Activated T-cell treated with anti-CD3 and anti-CD28 coated beads, Interleukin-2, amount 50 U/mL, for 24 hours (primary cell): ENCODE measurements around the gene PRPSAP2.
A peak's percentile ranks its signal among the peaks of the same experiment; 100 is the strongest.
"Not testable (repeated sequence)": the region's sequence is repeated elsewhere in the genome, so short reads cannot be mapped to it uniquely, and the experiment has no call there.

Experiments
- DNase-seq: peaks from one replicate; pipeline ENCODE4 v3.0.0-alpha.2; 2020
- H3K27ac Mint-ChIP-seq: 2 replicates; pipeline ENCODE4 v1.8.0; 2020; ENCODE audit warnings: mild to moderate bottlenecking, mixed read lengths
- H3K27me3 Mint-ChIP-seq: 2 replicates; pipeline ENCODE4 v1.8.0; 2020; ENCODE audit warnings: mixed read lengths
- H3K36me3 Mint-ChIP-seq: 2 replicates; pipeline ENCODE4 v1.8.0; 2020; ENCODE audit warnings: low read depth, mixed read lengths
- H3K4me1 Mint-ChIP-seq: 2 replicates; pipeline ENCODE4 v1.8.0; 2020; ENCODE audit warnings: low read depth, mixed read lengths
- H3K4me3 Mint-ChIP-seq: 2 replicates; pipeline ENCODE4 v1.8.0; 2020; ENCODE audit warnings: mild to moderate bottlenecking, moderate library complexity, mixed read lengths
- H3K9me3 Mint-ChIP-seq: 2 replicates; pipeline ENCODE4 v1.8.0; 2020; ENCODE audit warnings: mixed read lengths

Gene PRPSAP2

GRCh38 chr17:18860161-18860972 lies 2.4 kb downstream of the PRPSAP2 start:
- H3K4me3 Mint-ChIP-seq: peak overlapping the region; percentile 91
- peaks cover 56% of the 10 kb centered on the region for H3K4me1 Mint-ChIP-seq
- DNase-seq: no peak

DNA sequence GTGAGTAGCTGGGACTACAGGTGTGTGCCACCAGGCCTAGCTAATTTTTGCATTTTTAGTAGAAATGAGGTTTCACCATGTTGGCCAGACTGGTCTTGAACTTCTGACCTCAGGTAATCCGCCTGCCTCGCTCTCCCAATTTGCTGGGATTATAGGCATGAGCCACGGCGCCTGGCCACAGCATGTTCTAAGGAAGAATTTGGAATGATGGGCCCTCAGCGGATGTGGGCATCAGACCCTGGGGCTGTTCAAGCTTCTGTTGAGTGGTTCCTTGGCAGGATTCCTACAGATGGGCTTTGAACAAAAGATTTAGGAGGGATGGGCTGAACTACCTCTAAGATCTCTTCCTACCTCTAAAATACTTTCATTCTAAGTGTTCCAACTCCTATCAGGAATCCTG lies 4.1 kb downstream of the PRPSAP2 start:
- Mint-ChIP-seq H3K27ac (no peak overlapping the region), H3K4me1 (peaks cover 52% of the 10 kb centered on the region), H3K9me3 (no peaks in the 10 kb centered on the region), H3K4me3 (no peak overlapping the region), H3K36me3 (peaks cover 28% of the 10 kb centered on the region), H3K27me3 (no peaks in the 10 kb centered on the region)
- DNase-seq: no peak

More at GRCh38 chr17:18860161-18860972, 2.4 kb downstream of the PRPSAP2 start:
- H3K9me3 Mint-ChIP-seq: no peaks in the 10 kb centered on the region
- H3K36me3 Mint-ChIP-seq: peaks cover 23% of the 10 kb centered on the region
- peak overlapping the region; percentile 96 for H3K27ac Mint-ChIP-seq
- H3K27me3 Mint-ChIP-seq: no peaks in the 10 kb centered on the region

DNA sequence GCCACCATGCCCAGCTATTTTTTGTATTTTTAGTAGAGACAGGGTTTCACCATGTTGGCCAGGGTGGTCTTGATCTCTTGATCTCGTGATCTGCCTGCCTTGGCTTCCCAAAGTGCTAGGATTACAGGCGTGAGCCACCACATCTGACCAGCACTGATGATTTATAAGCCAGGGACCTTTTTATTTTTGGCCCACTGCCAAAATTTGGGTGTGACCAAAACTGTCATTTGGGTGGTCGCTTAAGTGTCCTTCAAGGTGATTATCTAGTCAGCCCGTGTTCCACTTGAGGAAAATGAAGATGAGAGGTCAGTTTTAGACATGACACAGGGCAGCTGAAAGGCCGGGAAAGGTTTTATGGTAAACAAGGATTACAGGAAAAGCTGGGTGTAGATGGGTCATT lies 7.1 kb downstream of the PRPSAP2 start:
- H3K4me1 Mint-ChIP-seq: peaks cover 42% of the 10 kb centered on the region
- H3K27ac Mint-ChIP-seq, H3K27me3 Mint-ChIP-seq: not testable (repeated sequence)

GRCh38 chr17:18866866-18867813 lies 9.2 kb downstream of the PRPSAP2 start:
- Mint-ChIP-seq H3K4me3 (no peak overlapping the region), H3K4me1 (peaks cover 22% of the 10 kb centered on the region), H3K27ac (peak overlapping the region; percentile 45), H3K9me3 (no peaks in the 10 kb centered on the region), H3K27me3 (no peaks in the 10 kb centered on the region), H3K36me3 (peaks cover 59% of the 10 kb centered on the region)
- DNase-seq: no peak

More for the DNA sequence above, 7.1 kb downstream of the PRPSAP2 start:
- not testable (repeated sequence) for DNase-seq, H3K9me3 Mint-ChIP-seq, H3K4me3 Mint-ChIP-seq
- peaks cover 45% of the 10 kb centered on the region for H3K36me3 Mint-ChIP-seq

GRCh38 chr17:18877104-18877645 lies 19.2 kb downstream of the PRPSAP2 start:
- no peak for DNase-seq
- Mint-ChIP-seq H3K4me1 (no peaks in the 10 kb centered on the region), H3K4me3 (no peak overlapping the region), H3K36me3 (peaks cover 82% of the 10 kb centered on the region), H3K9me3 (no peaks in the 10 kb centered on the region), H3K27ac (no peak overlapping the region), H3K27me3 (no peaks in the 10 kb centered on the region)

- H3K9me3 Mint-ChIP-seq: no peaks in the 10 kb centered on the region
- H3K27me3 Mint-ChIP-seq: no peaks in the 10 kb centered on the region
These were observed 30.9 kb downstream of the PRPSAP2 start for GRCh38 chr17:18888766-18889290.

DNA sequence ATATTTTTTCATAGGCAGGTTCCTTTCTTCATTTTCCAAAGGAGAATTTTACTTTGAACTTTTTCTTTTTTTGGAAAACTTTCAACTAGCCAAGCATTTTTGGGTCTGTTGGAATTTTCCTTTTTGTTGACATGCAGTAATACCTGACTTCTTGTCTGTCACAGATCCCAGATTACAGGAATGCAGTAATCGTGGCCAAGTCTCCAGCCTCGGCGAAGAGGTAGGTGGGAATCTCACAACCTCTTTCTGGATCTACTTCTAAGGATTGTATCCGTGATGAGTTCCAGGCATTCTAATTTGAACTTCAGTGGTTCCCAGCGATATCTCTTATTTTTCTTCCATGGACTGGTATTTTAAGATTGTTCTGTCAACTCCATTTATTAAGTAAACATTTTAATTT lies 31.7 kb downstream of the PRPSAP2 start:
- no peak for DNase-seq
- Mint-ChIP-seq H3K27me3 (no peaks in the 10 kb centered on the region), H3K9me3 (no peaks in the 10 kb centered on the region), H3K27ac (no peak overlapping the region), H3K4me1 (peaks cover under 1% of the 10 kb centered on the region), H3K4me3 (no peak overlapping the region), H3K36me3 (peaks cover 76% of the 10 kb centered on the region)

More at GRCh38 chr17:18888766-18889290, 30.9 kb downstream of the PRPSAP2 start:
- H3K27ac Mint-ChIP-seq: no peak overlapping the region
- DNase-seq: no peak
- H3K36me3 Mint-ChIP-seq: peaks cover 76% of the 10 kb centered on the region
- no peak overlapping the region for H3K4me3 Mint-ChIP-seq
- H3K4me1 Mint-ChIP-seq: no peaks in the 10 kb centered on the region

DNA sequence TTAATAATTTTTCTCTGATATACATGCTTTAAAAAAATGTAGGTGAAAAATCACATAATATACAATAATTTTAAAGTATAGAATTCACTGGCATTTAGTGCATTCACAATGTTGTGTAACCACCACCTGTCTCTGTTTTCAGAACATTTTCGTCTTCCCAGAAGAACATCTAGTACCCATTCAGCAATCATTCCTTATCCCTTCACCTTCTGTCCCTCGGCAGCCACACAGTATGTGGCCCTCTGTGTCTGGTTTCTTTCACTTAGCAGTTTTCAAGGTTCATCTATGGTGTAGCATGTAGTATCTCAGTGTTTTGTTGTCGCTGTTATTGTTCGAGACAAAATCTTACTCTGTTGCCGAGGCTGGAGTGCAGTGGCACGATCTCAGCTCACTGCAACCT lies 33.6 kb downstream of the PRPSAP2 start:
- H3K27ac Mint-ChIP-seq: no peak overlapping the region
- H3K9me3 Mint-ChIP-seq: no peaks in the 10 kb centered on the region
- no peak overlapping the region for H3K4me3 Mint-ChIP-seq
- peaks cover 8% of the 10 kb centered on the region for H3K4me1 Mint-ChIP-seq
- DNase-seq: no peak
- H3K27me3 Mint-ChIP-seq: no peaks in the 10 kb centered on the region
- peaks cover 78% of the 10 kb centered on the region for H3K36me3 Mint-ChIP-seq

- Mint-ChIP-seq H3K9me3 (no peaks in the 10 kb centered on the region), H3K27ac (no peak overlapping the region), H3K4me1 (peaks cover 27% of the 10 kb centered on the region), H3K4me3 (no peak overlapping the region), H3K27me3 (no peaks in the 10 kb centered on the region), H3K36me3 (peaks cover 79% of the 10 kb centered on the region)
- no peak for DNase-seq
These were observed 38.2 kb downstream of the PRPSAP2 start for GRCh38 chr17:18896146-18896545.

DNA sequence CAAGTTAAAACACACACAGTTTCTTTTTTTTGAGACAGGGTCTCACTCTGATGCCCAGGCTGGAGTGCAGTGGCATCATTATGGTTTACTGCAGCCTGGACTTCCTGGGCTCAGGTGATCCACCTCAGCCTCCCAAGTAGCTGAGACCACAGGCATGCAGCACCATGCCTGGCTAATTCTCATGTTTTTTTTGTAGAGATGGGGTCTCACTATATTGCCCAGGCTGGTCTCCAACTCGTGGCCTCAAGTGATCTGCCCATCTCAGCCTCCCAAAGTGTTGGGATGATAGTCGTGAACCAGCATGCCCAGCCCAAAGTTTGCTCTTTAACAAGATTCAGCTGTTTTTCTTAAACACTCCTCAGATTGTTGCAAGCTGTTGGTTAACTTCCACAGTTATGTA lies 39.0 kb downstream of the PRPSAP2 start:
- no peak overlapping the region for H3K27ac Mint-ChIP-seq
- no peaks in the 10 kb centered on the region for H3K27me3 Mint-ChIP-seq
- H3K9me3 Mint-ChIP-seq: no peaks in the 10 kb centered on the region
- H3K4me3 Mint-ChIP-seq: no peak overlapping the region
- H3K36me3 Mint-ChIP-seq: peaks cover 75% of the 10 kb centered on the region
- H3K4me1 Mint-ChIP-seq: peaks cover 35% of the 10 kb centered on the region
- DNase-seq: no peak

DNA sequence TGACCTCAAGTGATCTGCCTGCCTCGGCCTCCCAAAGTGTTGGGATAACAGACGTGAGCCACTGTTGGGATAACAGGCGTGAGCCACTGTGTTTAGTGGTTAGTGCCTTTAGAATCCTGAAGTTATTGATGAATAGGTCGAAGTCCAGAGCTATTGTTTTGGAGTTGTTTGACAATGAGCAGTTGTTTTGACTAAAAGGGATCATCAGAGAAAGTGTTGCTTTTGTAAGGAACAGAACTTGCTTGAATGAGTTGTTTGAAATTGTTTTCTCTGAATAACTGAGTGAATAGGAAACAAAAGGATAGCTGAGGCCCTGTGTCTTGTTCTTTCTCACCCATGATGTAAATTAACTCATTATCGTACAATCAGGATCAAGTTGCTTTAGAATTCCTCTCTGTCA lies 46.6 kb downstream of the PRPSAP2 start:
- Mint-ChIP-seq H3K4me3 (no peak overlapping the region), H3K4me1 (peaks cover 34% of the 10 kb centered on the region), H3K36me3 (peaks cover 75% of the 10 kb centered on the region)

DNA sequence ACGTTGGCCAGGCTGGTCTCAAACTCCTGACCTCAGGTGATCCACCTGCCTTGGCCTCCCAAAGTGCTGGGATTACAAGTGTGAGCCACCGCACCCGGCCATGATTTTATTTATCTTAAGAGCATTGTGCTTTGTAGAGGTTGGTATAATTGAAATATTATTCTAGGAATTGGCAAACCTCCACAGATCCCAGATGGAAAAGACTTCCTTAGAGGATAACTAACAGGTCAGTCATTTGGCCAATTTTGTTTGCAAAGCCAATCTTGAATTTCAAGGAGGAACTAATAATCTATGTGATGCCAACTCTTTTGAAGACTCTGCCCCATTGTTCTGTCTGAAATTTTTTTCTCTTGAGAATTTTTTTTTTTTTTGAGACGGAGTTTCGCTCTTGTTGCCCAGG lies 47.3 kb downstream of the PRPSAP2 start:
- no peak for DNase-seq
- Mint-ChIP-seq H3K36me3 (peaks cover 79% of the 10 kb centered on the region), H3K27me3 (no peaks in the 10 kb centered on the region), H3K27ac (no peak overlapping the region), H3K9me3 (no peaks in the 10 kb centered on the region), H3K4me3 (no peak overlapping the region), H3K4me1 (peaks cover 31% of the 10 kb centered on the region)

More for the DNA sequence above, 46.6 kb downstream of the PRPSAP2 start:
- H3K9me3 Mint-ChIP-seq: no peaks in the 10 kb centered on the region
- no peaks in the 10 kb centered on the region for H3K27me3 Mint-ChIP-seq
- DNase-seq: no peak
- H3K27ac Mint-ChIP-seq: no peak overlapping the region

DNA sequence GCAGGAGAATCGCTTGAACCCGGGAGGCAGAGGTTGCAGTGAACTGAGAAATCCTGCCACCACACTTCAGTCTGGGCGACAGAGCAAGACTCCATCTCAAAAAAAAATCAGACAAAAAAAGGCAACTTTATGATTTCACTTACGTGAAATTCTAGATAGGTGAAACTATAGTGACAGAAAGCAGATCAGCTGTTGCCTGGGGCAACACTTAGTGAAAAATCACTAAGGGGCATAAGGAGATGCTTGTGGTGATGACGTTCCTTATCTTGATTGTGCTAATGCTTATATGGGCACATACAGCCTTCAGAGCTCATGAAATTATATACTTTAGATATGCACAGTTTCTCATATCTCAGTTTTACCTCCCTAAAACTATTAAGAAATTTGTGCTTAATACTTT lies 52.4 kb downstream of the PRPSAP2 start:
- H3K36me3 Mint-ChIP-seq: peaks cover 87% of the 10 kb centered on the region
- no peak for DNase-seq

GRCh38 chr17:18910881-18911280 lies 53.0 kb downstream of the PRPSAP2 start:
- peaks cover 89% of the 10 kb centered on the region for H3K36me3 Mint-ChIP-seq
- no peaks in the 10 kb centered on the region for H3K4me1 Mint-ChIP-seq
- no peak overlapping the region for H3K27ac Mint-ChIP-seq
- no peaks in the 10 kb centered on the region for H3K9me3 Mint-ChIP-seq
- no peak for DNase-seq
- H3K4me3 Mint-ChIP-seq: no peak overlapping the region
- no peaks in the 10 kb centered on the region for H3K27me3 Mint-ChIP-seq

More for the DNA sequence above, 52.4 kb downstream of the PRPSAP2 start:
- no peaks in the 10 kb centered on the region for H3K9me3 Mint-ChIP-seq
- no peaks in the 10 kb centered on the region for H3K27me3 Mint-ChIP-seq
- no peak overlapping the region for H3K27ac Mint-ChIP-seq
- no peaks in the 10 kb centered on the region for H3K4me1 Mint-ChIP-seq
- no peak overlapping the region for H3K4me3 Mint-ChIP-seq
